Stimulated activated CD4-positive, alpha-beta T cell treated with anti-CD3 and anti-CD28 coated beads, Interleukin-4, amount 100 ng/mL, for 48 hours (primary cell): ENCODE measurements around the gene CCSAP.
"Not testable (repeated sequence)": the region's sequence is repeated elsewhere in the genome, so short reads cannot be mapped to it uniquely, and the experiment has no call there.

Experiments used
- DNase-seq, 2 donors: peaks; one replicate each; pipeline ENCODE4 v3.0.0-alpha.2; 2020; ENCODE audit warnings: low read depth in 2 of 2

Gene CCSAP

GRCh38 chr1:229342656-229343569 is at the start of gene CCSAP:
TSS of gene CCSAP (minus strand) at chr1:229343047. CDS start at chr1:229342465, 582 bp downstream.
- DNase-seq: peak; percentile 30 to 37

- DNase-seq: no peak
Observed at GRCh38 chr1:229390130-229390529, 47.3 kb upstream of the CCSAP start.

GRCh38 chr1:229388897-229389580 is 46.2 kb upstream of the CCSAP start:
- DNase-seq: no peak

- no peak for DNase-seq
Observed at GRCh38 chr1:229385853-229386456, 43.1 kb upstream of the CCSAP start.

- no peak for DNase-seq
Observed at GRCh38 chr1:229384822-229385221, 42.0 kb upstream of the CCSAP start.

- DNase-seq: no peak
Observed at GRCh38 chr1:229383961-229384360, 41.1 kb upstream of the CCSAP start.

- no peak for DNase-seq
Observed at GRCh38 chr1:229383188-229383587, 40.3 kb upstream of the CCSAP start.

GRCh38 chr1:229381234-229381633 is 38.4 kb upstream of the CCSAP start:
- DNase-seq: no peak

- DNase-seq: no peak
Observed at GRCh38 chr1:229380536-229381160, 37.8 kb upstream of the CCSAP start.

GRCh38 chr1:229379846-229380245 is 37.0 kb upstream of the CCSAP start:
- DNase-seq: no peak

- no peak for DNase-seq
Observed at GRCh38 chr1:229378586-229379367, 35.9 kb upstream of the CCSAP start.

- not testable (repeated sequence) for DNase-seq
Observed at GRCh38 chr1:229378035-229378434, 35.2 kb upstream of the CCSAP start.

- DNase-seq: no peak
Observed at GRCh38 chr1:229377429-229377828, 34.6 kb upstream of the CCSAP start.

GRCh38 chr1:229376521-229376920 is 33.7 kb upstream of the CCSAP start:
- no peak for DNase-seq

- no peak for DNase-seq
Observed at GRCh38 chr1:229374485-229374884, 31.6 kb upstream of the CCSAP start.

- no peak for DNase-seq
Observed at GRCh38 chr1:229373395-229373794, 30.5 kb upstream of the CCSAP start.

- no peak for DNase-seq
Observed at GRCh38 chr1:229372251-229372650, 29.4 kb upstream of the CCSAP start.

GRCh38 chr1:229371624-229372023 is 28.8 kb upstream of the CCSAP start:
- DNase-seq: no peak

GRCh38 chr1:229370601-229371021 is 27.8 kb upstream of the CCSAP start:
- no peak for DNase-seq

GRCh38 chr1:229368347-229368746 is 25.5 kb upstream of the CCSAP start:
- no peak for DNase-seq

GRCh38 chr1:229365569-229365968 is 22.7 kb upstream of the CCSAP start:
- no peak for DNase-seq
